Hematopoietic multipotent progenitor cell treated with erythropoietin and hydrocortisone succinate and interleukin-3 and kit ligand, for 15 days (in vitro differentiated cells): ENCODE data around the gene F5.
A peak's percentile ranks its signal among the peaks of the same experiment; 100 is the strongest.
"Not testable (repeated sequence)": the region's sequence is repeated elsewhere in the genome, so short reads cannot be mapped to it uniquely, and the experiment has no call there.

Experiments
- DNase-seq: peaks from one replicate; pipeline ENCODE4 v3.0.0-alpha.2; 2015; ENCODE audit warnings: low spot score

F5 gene

GRCh38 chr1:169508432-169509338 lies 77.6 kb downstream of the F5 start:
- peak; percentile 4 for DNase-seq

GRCh38 chr1:169507413-169507812 lies 78.9 kb downstream of the F5 start:
- DNase-seq: no peak

- not testable (repeated sequence) for DNase-seq
Measured at GRCh38 chr1:169503601-169504000, 82.7 kb downstream of the F5 start.

- DNase-seq: no peak
Measured at GRCh38 chr1:169499807-169500206, 86.5 kb downstream of the F5 start.

GRCh38 chr1:169497317-169497716 lies 89.0 kb downstream of the F5 start:
- no peak for DNase-seq

GRCh38 chr1:169495916-169496315 lies 90.4 kb downstream of the F5 start:
- no peak for DNase-seq

- no peak for DNase-seq
Measured at GRCh38 chr1:169495046-169495775, 91.1 kb downstream of the F5 start.

- no peak for DNase-seq
Measured at GRCh38 chr1:169494343-169494742, 91.9 kb downstream of the F5 start.

- no peak for DNase-seq
Measured at GRCh38 chr1:169493251-169493650, 93.0 kb downstream of the F5 start.

- DNase-seq: no peak
Measured at GRCh38 chr1:169491845-169492281, 94.4 kb downstream of the F5 start.

GRCh38 chr1:169488157-169488556 lies 98.1 kb downstream of the F5 start:
- no peak for DNase-seq

GRCh38 chr1:169487561-169487960 lies 98.7 kb downstream of the F5 start:
- DNase-seq: no peak

- no peak for DNase-seq
Measured at GRCh38 chr1:169487133-169487532, 99.1 kb downstream of the F5 start.

- DNase-seq: no peak
Measured at GRCh38 chr1:169486281-169487051, 99.8 kb downstream of the F5 start.

- DNase-seq: peak; percentile 98
Measured at GRCh38 chr1:169485431-169486280, 100.6 kb downstream of the F5 start, which contains the start of gene SLC19A2. Gene SLC19A2, minus strand, starts transcription at chr1:169485944. Its CDS starts 178 bp downstream, at chr1:169485766.

- peak; percentile 22 for DNase-seq
Measured at GRCh38 chr1:169484683-169485430, 101.4 kb downstream of the F5 start.

- no peak for DNase-seq
Measured at GRCh38 chr1:169484101-169484500, 102.2 kb downstream of the F5 start.

GRCh38 chr1:169483500-169483966 lies 102.7 kb downstream of the F5 start:
- DNase-seq: no peak

- DNase-seq: no peak
Measured at GRCh38 chr1:169479363-169480066, 106.8 kb downstream of the F5 start.
